HCT116 (cell line): ENCODE measurements around the gene CWC22. TPM values are rescaled to one million over a fixed set of nuclear protein-coding genes. Genes with fewer than 3 reads are reported as not detected.

Source experiments
- ATAC-seq: fragments of 200-7000 bp; cut with Tn5 transposase; 2 replicates; pipeline ENCODE4 v1.9.1; 2020; ENCODE audit warnings: mild to moderate bottlenecking, moderate library complexity
- BruUV-seq: library from RNA; stranded (reverse); fragments of 400-500 nt; replicated peaks from 2 replicates; lab custom pipeline; 2021; lab: Mats Ljungman, UMichigan
- CTCF ChIA-PET: fragments of 300-600 bp; sonication (Branson Sonifier 250); formaldehyde crosslinking; loops from one replicate; lab custom pipeline; 2021; ENCODE audit warnings: antibody characterized with exemption; lab: Charles Lee
- POLR2A ChIA-PET: fragments of 300-600, 350-600 bp; sonication (Branson Sonifier 250); formaldehyde crosslinking; loops from one replicate; lab custom pipeline; 2021; ENCODE audit warnings: antibody characterized with exemption; lab: Charles Lee
- RAD21 ChIA-PET, 2 experiments: fragments of 300-600 bp; sonication (Branson Sonifier 250); formaldehyde crosslinking; loops; one replicate each; lab custom pipeline; 2023; ENCODE audit warnings: low total read pairs in 2 of 2; ENCODE audit not compliant: uncharacterized antibody in 2 of 2, unreplicated experiment in 2 of 2, low non-redundant PET in 1 of 2; lab: Charles Lee
- DNase-seq: peaks from one replicate; pipeline ENCODE4 v3.0.0-alpha.2; 2010; ENCODE audit warnings: low read depth, low spot score
- H2AFZ ChIP-seq: fragments of 200-600 bp; shearing (Covaris generic), sonication (generic); 2 replicates; pipeline ENCODE4 v1.6.1; 2017; ENCODE audit warnings: low read depth, mixed run types, mixed read lengths, antibody characterized with exemption, low read length; ENCODE audit not compliant: poor library complexity, severe bottlenecking
- H3K27ac ChIP-seq: 2 replicates; pipeline ENCODE4 v1.5.1; 2012; ENCODE audit warnings: low read depth, low read length
- H3K27me3 ChIP-seq: fragments of 200-600 bp; sonication (generic); 2 replicates; pipeline ENCODE4 v1.6.1; 2016; ENCODE audit warnings: mixed run types, low read length, mixed read lengths; ENCODE audit not compliant: insufficient read depth
- H3K36me3 ChIP-seq, 2 experiments: fragments of 200-500 bp in 1 of 2; fragments of 200-600 bp in 1 of 2; sonication (Bioruptor generic) in 1 of 2; sonication (generic) in 1 of 2; 2 replicates each; pipeline versions ENCODE4 v1.5.1 to v1.6.1; 2014 to 2016; ENCODE audit warnings: low read length in 2 of 2, inconsistent platforms in 1 of 2, mixed read lengths in 1 of 2, mixed run types in 1 of 2; ENCODE audit not compliant: insufficient read depth in 2 of 2, control insufficient read depth in 1 of 2
- H3K4me1 ChIP-seq, 2 experiments: fragments of 200-600 bp in 1 of 2; sonication (generic) in 1 of 2; 2 replicates each; pipeline versions ENCODE4 v1.5.1 to v1.6.1; 2012 to 2017; ENCODE audit warnings: low read length in 2 of 2, inconsistent platforms in 1 of 2, mild to moderate bottlenecking in 1 of 2, mixed read lengths in 1 of 2, mixed run types in 1 of 2, moderate library complexity in 1 of 2; ENCODE audit not compliant: insufficient read depth in 2 of 2, control insufficient read depth in 1 of 2
- H3K4me2 ChIP-seq: fragments of 200-600 bp; sonication (generic); 2 replicates; pipeline ENCODE4 v1.6.1; 2017; ENCODE audit warnings: mixed run types, low read length, mixed read lengths
- H3K4me3 ChIP-seq, 2 experiments: fragments of 200-600 bp in 1 of 2; sonication (generic) in 1 of 2; replicated peaks in 1 of 2; 2 replicates each; pipeline ENCODE4 v1.5.1; 2011 to 2016; ENCODE audit warnings: low read length in 2 of 2, control low read depth in 1 of 2, low read depth in 1 of 2, mild to moderate bottlenecking in 1 of 2, mixed read lengths in 1 of 2, mixed run types in 1 of 2
- H3K79me2 ChIP-seq: fragments of 200-600 bp; sonication (generic); 2 replicates; pipeline ENCODE4 v1.6.1; 2017; ENCODE audit warnings: mild to moderate bottlenecking, mixed run types, low read length, moderate library complexity, mixed read lengths; ENCODE audit not compliant: insufficient read depth
- H3K9ac ChIP-seq: fragments of 200-600 bp; sonication (generic); 2 replicates; pipeline ENCODE4 v1.6.1; 2016; ENCODE audit warnings: low read length, mixed read lengths
- H3K9me2 ChIP-seq: fragments of 200-600 bp; sonication (generic), shearing (Covaris generic); 2 replicates; pipeline ENCODE4 v1.6.1; 2017; ENCODE audit warnings: mixed run types, mild to moderate bottlenecking, moderate library complexity; ENCODE audit not compliant: insufficient read depth
- H3K9me3 ChIP-seq, 2 experiments: fragments of 200-500 bp in 1 of 2; fragments of 200-600 bp in 1 of 2; sonication (Bioruptor generic) in 1 of 2; sonication (generic) in 1 of 2; 2 replicates each; pipeline ENCODE4 v1.6.1; 2014 to 2017; ENCODE audit warnings: low read length in 2 of 2, mixed read lengths in 2 of 2, inconsistent platforms in 1 of 2, low read depth in 1 of 2, mild to moderate bottlenecking in 1 of 2, mixed run types in 1 of 2, moderate library complexity in 1 of 2; ENCODE audit not compliant: control insufficient read depth in 1 of 2, insufficient read depth in 1 of 2
- H4K20me1 ChIP-seq: fragments of 200-600 bp; sonication (generic), shearing (Covaris generic); 2 replicates; pipeline ENCODE4 v1.6.1; 2017; ENCODE audit warnings: mixed run types, mild to moderate bottlenecking, moderate library complexity; ENCODE audit not compliant: insufficient read depth
- ATF3 ChIP-seq: IDR thresholded peaks from 2 replicates; pipeline ENCODE4 v1.6.1; 2012
- CEBPB ChIP-seq: IDR thresholded peaks from 2 replicates; pipeline ENCODE4 v1.6.1; 2012; ENCODE audit warnings: low read depth
- ELF1 ChIP-seq: IDR thresholded peaks from 2 replicates; pipeline ENCODE4 v1.6.1; 2012; ENCODE audit warnings: low read depth, borderline replicate concordance
- EZH2phosphoT487 ChIP-seq: fragments of 200-600 bp; IDR thresholded peaks from 2 replicates; pipeline ENCODE4 v1.6.1; 2018; ENCODE audit warnings: antibody characterized with exemption, borderline replicate concordance
- POLR2AphosphoS5 ChIP-seq: IDR thresholded peaks from 2 replicates; pipeline ENCODE4 v1.6.1; 2011; ENCODE audit warnings: mild to moderate bottlenecking, low read depth, low read length, moderate library complexity
- ZFX ChIP-seq: fragments of 450-650 bp; IDR thresholded peaks from 2 replicates; pipeline ENCODE4 v1.6.1; 2017
- intact Hi-C: fragments of 100-400 bp; cut with micrococcal nuclease; formaldehyde crosslinking; loops from 2 replicates; pipeline ENCODE4 v1.10.0; 2022
- total RNA-seq: library from RNA; stranded (reverse); gene quantifications from one replicate; pipeline ENCODE4 v1.2.1, GENCODE V29; 2021; ENCODE audit not compliant: unreplicated experiment
- TF ChIP-seq, protein P1 (sequence below): IDR thresholded peaks from 2 replicates; pipeline ENCODE4 v1.6.1; 2012; ENCODE audit warnings: low read depth

The CWC22 gene
- total RNA-seq, 1 experiment from 2014 or later, result 24.7 TPM

- ChIA-PET RAD21 (no interaction called here), POLR2A (no interaction called here), CTCF (no interaction called here)
- intact Hi-C loops, result no loop called here
- H3K4me2 ChIP-seq, result no peak overlapping the region
- TF ChIP-seq CEBPB (no peak), POLR2AphosphoS5 (no peak), EZH2phosphoT487 (no peak), ZFX (no peak), ELF1 (no peak), ATF3 (no peak)
- TF ChIP-seq, protein P1, sequence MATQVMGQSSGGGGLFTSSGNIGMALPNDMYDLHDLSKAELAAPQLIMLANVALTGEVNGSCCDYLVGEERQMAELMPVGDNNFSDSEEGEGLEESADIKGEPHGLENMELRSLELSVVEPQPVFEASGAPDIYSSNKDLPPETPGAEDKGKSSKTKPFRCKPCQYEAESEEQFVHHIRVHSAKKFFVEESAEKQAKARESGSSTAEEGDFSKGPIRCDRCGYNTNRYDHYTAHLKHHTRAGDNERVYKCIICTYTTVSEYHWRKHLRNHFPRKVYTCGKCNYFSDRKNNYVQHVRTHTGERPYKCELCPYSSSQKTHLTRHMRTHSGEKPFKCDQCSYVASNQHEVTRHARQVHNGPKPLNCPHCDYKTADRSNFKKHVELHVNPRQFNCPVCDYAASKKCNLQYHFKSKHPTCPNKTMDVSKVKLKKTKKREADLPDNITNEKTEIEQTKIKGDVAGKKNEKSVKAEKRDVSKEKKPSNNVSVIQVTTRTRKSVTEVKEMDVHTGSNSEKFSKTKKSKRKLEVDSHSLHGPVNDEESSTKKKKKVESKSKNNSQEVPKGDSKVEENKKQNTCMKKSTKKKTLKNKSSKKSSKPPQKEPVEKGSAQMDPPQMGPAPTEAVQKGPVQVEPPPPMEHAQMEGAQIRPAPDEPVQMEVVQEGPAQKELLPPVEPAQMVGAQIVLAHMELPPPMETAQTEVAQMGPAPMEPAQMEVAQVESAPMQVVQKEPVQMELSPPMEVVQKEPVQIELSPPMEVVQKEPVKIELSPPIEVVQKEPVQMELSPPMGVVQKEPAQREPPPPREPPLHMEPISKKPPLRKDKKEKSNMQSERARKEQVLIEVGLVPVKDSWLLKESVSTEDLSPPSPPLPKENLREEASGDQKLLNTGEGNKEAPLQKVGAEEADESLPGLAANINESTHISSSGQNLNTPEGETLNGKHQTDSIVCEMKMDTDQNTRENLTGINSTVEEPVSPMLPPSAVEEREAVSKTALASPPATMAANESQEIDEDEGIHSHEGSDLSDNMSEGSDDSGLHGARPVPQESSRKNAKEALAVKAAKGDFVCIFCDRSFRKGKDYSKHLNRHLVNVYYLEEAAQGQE, result no peak
- no peaks in the 10 kb centered on the region for H3K36me3 ChIP-seq
- H3K4me3 ChIP-seq, result no peak overlapping the region
- H3K9ac ChIP-seq, result no peak overlapping the region
- BruUV-seq, result no TSS peak
- peaks cover 4% of the 10 kb centered on the region; the same call in 1 of the 2 replicates for H4K20me1 ChIP-seq
- no peaks in the 10 kb centered on the region for H3K27me3 ChIP-seq
- H3K9me2 ChIP-seq, result no peaks in the 10 kb centered on the region
- no peak for DNase-seq
- peaks cover 4 to 33% of the 10 kb centered on the region in 2 experiments; a peak in 3 of 4 replicates for H3K4me1 ChIP-seq
- no peak overlapping the region for H2AFZ ChIP-seq
- H3K9me3 ChIP-seq, result no peaks in the 10 kb centered on the region
- H3K79me2 ChIP-seq, result peaks cover 96% of the 10 kb centered on the region
- no peak for ATAC-seq
- H3K27ac ChIP-seq, result no peak overlapping the region
Measured at GRCh38 chr2:180002198-180002770, 4.8 kb downstream of the CWC22 start.
